ENCODE results near the gene LANCL2.

GRCh38 chr7:55427342-55427741, 62.2 kb downstream of the LANCL2 start:
- TF ChIP-seq CTCF (IDR thresholded peaks at IDR 0.05 in 8 of 11, conservative IDR thresholded peaks at IDR 0.05 in 3 of 11): no peak
- no peak for TF ChIP-seq POLR2AphosphoS5 (IDR thresholded peaks at IDR 0.05)
- TF ChIP-seq POLR2A (IDR thresholded peaks at IDR 0.05): no peak
